DND-41 (cell line): ENCODE data around the gene ARSB.

Experiments used
- EZH2 ChIP-seq: IDR thresholded peaks from 3 replicates; pipeline ENCODE4 v1.6.1; 2012; ENCODE audit warnings: borderline replicate concordance, low read depth, mild to moderate bottlenecking, moderate library complexity, low read length, inconsistent platforms; ENCODE audit not compliant: severe bottlenecking
- TF ChIP-seq, protein P1 (sequence below): IDR thresholded peaks from 2 replicates; pipeline ENCODE4 v1.5.1; 2012; ENCODE audit warnings: borderline replicate concordance, low read length, moderate library complexity, mild to moderate bottlenecking; ENCODE audit not compliant: poor library complexity, severe bottlenecking; ENCODE audit errors: extremely low read depth

DNA sequence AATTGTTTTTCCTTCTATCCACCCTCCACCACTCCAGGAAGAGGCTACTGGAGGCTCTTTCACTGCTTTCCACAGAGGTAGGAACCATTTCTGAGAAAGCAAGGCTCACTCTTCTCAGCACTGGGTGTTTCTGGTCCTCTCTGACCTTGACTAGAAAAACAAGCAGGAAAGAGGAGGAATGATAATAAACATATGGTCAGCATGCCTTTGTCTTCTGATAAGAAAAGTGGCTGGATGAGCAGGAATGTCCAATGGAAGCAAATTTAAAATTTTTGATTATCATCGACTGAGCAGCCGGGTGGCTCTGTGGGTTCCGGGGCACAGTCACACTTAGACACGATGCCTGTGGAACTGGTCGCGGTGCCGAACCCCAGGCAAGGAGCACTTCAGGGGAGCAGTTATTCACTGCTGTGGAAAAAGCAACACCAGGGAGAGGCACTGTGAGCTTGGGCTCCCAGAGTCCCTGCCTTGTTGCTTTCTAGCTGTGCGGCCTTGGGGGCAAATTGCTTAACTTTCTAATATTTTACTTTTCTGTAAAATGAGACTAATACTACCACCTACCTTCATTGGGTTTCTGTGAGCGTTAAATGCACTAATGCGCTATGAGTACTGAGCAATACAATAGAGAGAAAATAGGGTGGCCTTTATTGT lies 179.5 kb downstream of the ARSB start:
- TF ChIP-seq, protein P1, sequence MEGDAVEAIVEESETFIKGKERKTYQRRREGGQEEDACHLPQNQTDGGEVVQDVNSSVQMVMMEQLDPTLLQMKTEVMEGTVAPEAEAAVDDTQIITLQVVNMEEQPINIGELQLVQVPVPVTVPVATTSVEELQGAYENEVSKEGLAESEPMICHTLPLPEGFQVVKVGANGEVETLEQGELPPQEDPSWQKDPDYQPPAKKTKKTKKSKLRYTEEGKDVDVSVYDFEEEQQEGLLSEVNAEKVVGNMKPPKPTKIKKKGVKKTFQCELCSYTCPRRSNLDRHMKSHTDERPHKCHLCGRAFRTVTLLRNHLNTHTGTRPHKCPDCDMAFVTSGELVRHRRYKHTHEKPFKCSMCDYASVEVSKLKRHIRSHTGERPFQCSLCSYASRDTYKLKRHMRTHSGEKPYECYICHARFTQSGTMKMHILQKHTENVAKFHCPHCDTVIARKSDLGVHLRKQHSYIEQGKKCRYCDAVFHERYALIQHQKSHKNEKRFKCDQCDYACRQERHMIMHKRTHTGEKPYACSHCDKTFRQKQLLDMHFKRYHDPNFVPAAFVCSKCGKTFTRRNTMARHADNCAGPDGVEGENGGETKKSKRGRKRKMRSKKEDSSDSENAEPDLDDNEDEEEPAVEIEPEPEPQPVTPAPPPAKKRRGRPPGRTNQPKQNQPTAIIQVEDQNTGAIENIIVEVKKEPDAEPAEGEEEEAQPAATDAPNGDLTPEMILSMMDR, result no peak
- no peak for TF ChIP-seq EZH2
